KMS-11 (cell line): ENCODE results near the gene FNBP1.

Source experiments
- H2AFZ ChIP-seq: fragments of 200-600 bp; sonication (generic); 2 replicates; pipeline ENCODE4 v1.6.1; 2016; ENCODE audit warnings: antibody characterized with exemption, mixed run types, low read depth
- H3K27ac ChIP-seq: fragments of 200-600 bp; sonication (generic); 2 replicates; pipeline ENCODE4 v1.6.1; 2016; ENCODE audit warnings: mild to moderate bottlenecking, mixed run types
- H3K27me3 ChIP-seq: fragments of 200-600 bp; sonication (generic); 2 replicates; pipeline ENCODE4 v1.6.1; 2017; ENCODE audit warnings: mild to moderate bottlenecking, low read depth, mixed run types, moderate library complexity; ENCODE audit not compliant: insufficient read depth
- H3K36me3 ChIP-seq: fragments of 200-600 bp; sonication (generic); 2 replicates; pipeline ENCODE4 v1.6.1; 2017; ENCODE audit warnings: mild to moderate bottlenecking, mixed run types; ENCODE audit not compliant: insufficient read depth
- H3K4me1 ChIP-seq: fragments of 200-600 bp; sonication (generic); 2 replicates; pipeline ENCODE4 v1.6.1; 2016; ENCODE audit warnings: mild to moderate bottlenecking, low read depth, mixed run types; ENCODE audit not compliant: poor library complexity, severe bottlenecking
- H3K4me2 ChIP-seq: fragments of 200-600 bp; sonication (generic); 2 replicates; pipeline ENCODE4 v1.7.0; 2016; ENCODE audit warnings: mild to moderate bottlenecking, mixed run types
- H3K4me3 ChIP-seq: fragments of 200-600 bp; sonication (generic); IDR thresholded peaks from 2 replicates; pipeline ENCODE4 v1.6.1; 2017; ENCODE audit warnings: low read depth, low read length, mixed read lengths; ENCODE audit not compliant: insufficient read depth
- H3K79me2 ChIP-seq: fragments of 200-600 bp; sonication (generic); 2 replicates; pipeline ENCODE4 v1.6.1; 2016; ENCODE audit warnings: low read depth, mixed run types; ENCODE audit not compliant: insufficient read depth
- H3K9ac ChIP-seq: fragments of 200-600 bp; sonication (generic); 2 replicates; pipeline ENCODE4 v1.6.1; 2016; ENCODE audit warnings: mild to moderate bottlenecking, mixed run types
- H4K20me1 ChIP-seq: fragments of 200-600 bp; sonication (generic); 2 replicates; pipeline ENCODE4 v1.6.1; 2016; ENCODE audit warnings: mild to moderate bottlenecking, mixed run types; ENCODE audit not compliant: insufficient read depth
- CTCF ChIP-seq: fragments of 200-600 bp; sonication (generic); conservative IDR thresholded peaks from 2 replicates; pipeline ENCODE4 v1.6.1; 2017; ENCODE audit warnings: low read depth, mild to moderate bottlenecking, antibody characterized with exemption, low read length, moderate library complexity, mixed read lengths

FNBP1 gene

GRCh38 chr9:130041648-130042405, 1.2 kb downstream of the FNBP1 start:
- H3K36me3 ChIP-seq, result no peaks in the 10 kb centered on the region
- no peaks in the 10 kb centered on the region; the same call in 1 of the 2 replicates for H3K27me3 ChIP-seq
- H2AFZ ChIP-seq, result peak overlapping the region; percentile 66
- H3K4me2 ChIP-seq, result peak overlapping the region; percentile 66
- H3K27ac ChIP-seq, result no peak overlapping the region
- no peak for TF ChIP-seq CTCF
- H3K9ac ChIP-seq, result peak overlapping the region; percentile 73
- H3K79me2 ChIP-seq, result peaks cover 54% of the 10 kb centered on the region
- no peak overlapping the region for H3K4me3 ChIP-seq
- peaks cover 10% of the 10 kb centered on the region; the same call in 1 of the 2 replicates for H4K20me1 ChIP-seq
- H3K4me1 ChIP-seq, result peaks cover 46% of the 10 kb centered on the region

- peak overlapping the region; percentile 73; the same call in 1 of the 2 replicates for H3K9ac ChIP-seq
- peaks cover 10% of the 10 kb centered on the region; the same call in 1 of the 2 replicates for H4K20me1 ChIP-seq
- no peak for TF ChIP-seq CTCF
- H3K27me3 ChIP-seq, result no peaks in the 10 kb centered on the region; the same call in 1 of the 2 replicates
- H3K27ac ChIP-seq, result no peak overlapping the region
- H3K4me2 ChIP-seq, result peak overlapping the region; percentile 66
- H3K79me2 ChIP-seq, result peaks cover 60% of the 10 kb centered on the region
- H3K4me3 ChIP-seq, result no peak overlapping the region
- H3K36me3 ChIP-seq, result no peaks in the 10 kb centered on the region
- H3K4me1 ChIP-seq, result peaks cover 46% of the 10 kb centered on the region
- H2AFZ ChIP-seq, result no peak overlapping the region
These were observed 1.9 kb downstream of the FNBP1 start for GRCh38 chr9:130040984-130041647.

- peaks cover 73% of the 10 kb centered on the region for H3K79me2 ChIP-seq
- H3K4me1 ChIP-seq, result peaks cover 46% of the 10 kb centered on the region
- H3K27ac ChIP-seq, result no peak overlapping the region
- no peak for TF ChIP-seq CTCF
- peaks cover 10% of the 10 kb centered on the region; the same call in 1 of the 2 replicates for H4K20me1 ChIP-seq
- H3K4me3 ChIP-seq, result no peak overlapping the region
- no peak overlapping the region for H3K9ac ChIP-seq
- no peak overlapping the region for H2AFZ ChIP-seq
- no peaks in the 10 kb centered on the region; the same call in 1 of the 2 replicates for H3K27me3 ChIP-seq
- no peaks in the 10 kb centered on the region for H3K36me3 ChIP-seq
- peak overlapping the region; percentile 50; the same call in 1 of the 2 replicates for H3K4me2 ChIP-seq
These were observed 3.4 kb downstream of the FNBP1 start for GRCh38 chr9:130039528-130040147.

- Histone ChIP-seq H3K27me3 (no peaks in the 10 kb centered on the region), H3K36me3 (no peaks in the 10 kb centered on the region), H3K4me1 (peaks cover 47% of the 10 kb centered on the region), H3K9ac (no peak overlapping the region), H3K79me2 (peaks cover 84% of the 10 kb centered on the region), H3K4me2 (no peak overlapping the region), H2AFZ (no peak overlapping the region), H4K20me1 (peaks cover 10% of the 10 kb centered on the region; the same call in 1 of the 2 replicates), H3K4me3 (no peak overlapping the region), H3K27ac (no peak overlapping the region)
- TF ChIP-seq CTCF, result no peak
These were observed 6.9 kb downstream of the FNBP1 start for GRCh38 chr9:130036099-130036498.
